HG03565 (cell line): ENCODE results near the gene SLC25A1.
"Not testable (repeated sequence)": the region's sequence is repeated elsewhere in the genome, so short reads cannot be mapped to it uniquely, and the experiment has no call there.

ENCODE experiments used
- ATAC-seq: cut with Tn5 transposase; IDR thresholded peaks from one replicate; pipeline ENCODE4 v1.9.1; 2021; ENCODE audit warnings: mild to moderate bottlenecking, moderate library complexity; ENCODE audit not compliant: unreplicated experiment

SLC25A1 gene

GRCh38 chr22:19207401-19207808 is 28.9 kb upstream of the SLC25A1 start:
- ATAC-seq, result no peak

GRCh38 chr22:19206287-19206686 is 27.8 kb upstream of the SLC25A1 start:
- no peak for ATAC-seq

GRCh38 chr22:19204640-19205039 is 26.1 kb upstream of the SLC25A1 start:
- ATAC-seq, result no peak

GRCh38 chr22:19203834-19204233 is 25.3 kb upstream of the SLC25A1 start:
- ATAC-seq, result no peak

GRCh38 chr22:19202799-19203186 is 24.3 kb upstream of the SLC25A1 start:
- not testable (repeated sequence) for ATAC-seq

- no peak for ATAC-seq
These were observed 23.6 kb upstream of the SLC25A1 start for GRCh38 chr22:19201869-19202798.

- ATAC-seq, result no peak
These were observed 22.8 kb upstream of the SLC25A1 start for GRCh38 chr22:19201130-19201868.

GRCh38 chr22:19199479-19199878 is 20.9 kb upstream of the SLC25A1 start:
- ATAC-seq, result no peak

- no peak for ATAC-seq
These were observed 19.7 kb upstream of the SLC25A1 start for GRCh38 chr22:19197997-19198865.

- no peak for ATAC-seq
These were observed 18.5 kb upstream of the SLC25A1 start for GRCh38 chr22:19196841-19197612.

- no peak for ATAC-seq
These were observed 17.5 kb upstream of the SLC25A1 start for GRCh38 chr22:19195796-19196731.

- no peak for ATAC-seq
These were observed 16.4 kb upstream of the SLC25A1 start for GRCh38 chr22:19194766-19195536.

GRCh38 chr22:19193879-19194278 is 15.3 kb upstream of the SLC25A1 start:
- ATAC-seq, result no peak

GRCh38 chr22:19187716-19188563 is 9.4 kb upstream of the SLC25A1 start:
- no peak for ATAC-seq

- ATAC-seq, result no peak
These were observed 5.9 kb upstream of the SLC25A1 start for GRCh38 chr22:19184276-19184997.

- ATAC-seq, result no peak
These were observed 4.7 kb upstream of the SLC25A1 start for GRCh38 chr22:19183216-19183615.
